Measurements from ENCODE around the gene MARS1.

DNA sequence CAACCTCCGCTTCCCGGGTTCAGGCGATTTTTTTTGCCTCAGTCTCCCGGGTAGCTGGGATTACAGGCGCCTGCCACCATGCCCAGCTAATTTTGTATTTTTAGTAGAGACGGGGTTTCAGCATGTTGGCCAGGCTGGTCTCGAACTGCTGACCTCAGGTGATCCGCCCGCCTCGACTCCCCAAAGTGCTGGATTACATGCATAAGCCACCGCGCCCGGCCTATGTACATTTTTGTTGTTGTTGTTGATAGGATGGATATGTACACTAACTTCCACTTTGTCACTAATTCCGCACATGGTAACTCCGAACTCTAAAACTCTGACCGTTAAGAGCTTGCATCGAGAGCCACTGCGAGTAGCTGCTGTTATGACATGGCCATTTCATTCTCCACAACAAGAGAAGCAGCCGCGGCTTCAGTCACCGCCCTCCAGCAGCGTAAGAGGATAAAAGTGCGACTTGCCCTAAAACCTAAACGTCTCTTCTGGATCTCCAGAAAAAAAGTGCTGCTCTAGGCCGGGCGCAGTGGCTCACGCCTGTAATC is 742 bp upstream of the MARS1 start:
- TF ChIP-seq CTCF (IDR thresholded peaks at IDR 0.05) (no peak), POLR2A (IDR thresholded peaks at IDR 0.05) (no peak)

Data from esophagus squamous epithelium (tissue), 4 donors.